ENCODE measurements around the gene TRMU. TPM values are rescaled to one million over a fixed set of nuclear protein-coding genes. Genes with fewer than 3 reads are reported as not detected.

TRMU gene
- total and polyA plus RNA-seq, 8 donors, result 15.0 to 58.0 (median 23.4) TPM

DNA sequence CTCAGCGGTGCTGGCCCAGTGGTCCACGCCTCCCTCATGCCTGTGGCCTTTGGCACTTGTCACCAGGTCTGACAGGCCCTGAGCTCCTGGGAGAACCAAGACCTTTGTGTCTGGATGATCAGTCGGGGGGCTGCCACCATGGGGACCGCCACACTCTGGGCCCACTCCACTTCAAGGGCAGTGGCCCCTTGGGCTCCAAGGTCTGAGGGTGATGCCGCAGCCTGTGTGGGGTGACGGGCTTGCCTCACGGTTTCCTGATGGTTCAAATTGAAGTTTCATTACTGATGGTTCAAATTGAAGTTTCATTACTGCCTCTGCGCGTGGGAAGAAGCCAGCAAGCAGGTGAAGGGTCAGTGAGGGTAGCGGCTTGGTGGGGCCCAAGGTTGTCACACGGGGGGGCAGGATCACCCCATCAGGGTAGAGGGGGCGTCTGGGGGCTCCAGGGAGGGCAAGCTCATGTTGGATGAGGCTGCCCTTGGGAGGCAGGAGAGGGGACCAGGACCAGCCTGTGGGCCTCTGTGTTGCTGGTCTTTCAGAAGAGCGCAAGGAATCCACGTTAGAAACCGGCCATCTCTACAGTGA lies 27.5 kb downstream of the TRMU start:
- H3K36me3 ChIP-seq, result no peaks in the 10 kb centered on the region
- H3K9me3 ChIP-seq, result no peaks in the 10 kb centered on the region
- ATAC-seq (no peak), FAIRE-seq (no peak), DNase-seq (peak in 1 of 6 donors; percentile 68)
- H3K27me3 ChIP-seq, result no peaks in the 10 kb centered on the region
- no peak overlapping the region for H3K4me3 ChIP-seq
- H3K27ac ChIP-seq, result no peak overlapping the region
- H3K4me1 ChIP-seq, result peaks cover 0 to 3% (median 0%) of the 10 kb centered on the region in 3 donors
- intact Hi-C loops (cut with DNase I), result no loop called here
- TF ChIP-seq, protein P1, sequence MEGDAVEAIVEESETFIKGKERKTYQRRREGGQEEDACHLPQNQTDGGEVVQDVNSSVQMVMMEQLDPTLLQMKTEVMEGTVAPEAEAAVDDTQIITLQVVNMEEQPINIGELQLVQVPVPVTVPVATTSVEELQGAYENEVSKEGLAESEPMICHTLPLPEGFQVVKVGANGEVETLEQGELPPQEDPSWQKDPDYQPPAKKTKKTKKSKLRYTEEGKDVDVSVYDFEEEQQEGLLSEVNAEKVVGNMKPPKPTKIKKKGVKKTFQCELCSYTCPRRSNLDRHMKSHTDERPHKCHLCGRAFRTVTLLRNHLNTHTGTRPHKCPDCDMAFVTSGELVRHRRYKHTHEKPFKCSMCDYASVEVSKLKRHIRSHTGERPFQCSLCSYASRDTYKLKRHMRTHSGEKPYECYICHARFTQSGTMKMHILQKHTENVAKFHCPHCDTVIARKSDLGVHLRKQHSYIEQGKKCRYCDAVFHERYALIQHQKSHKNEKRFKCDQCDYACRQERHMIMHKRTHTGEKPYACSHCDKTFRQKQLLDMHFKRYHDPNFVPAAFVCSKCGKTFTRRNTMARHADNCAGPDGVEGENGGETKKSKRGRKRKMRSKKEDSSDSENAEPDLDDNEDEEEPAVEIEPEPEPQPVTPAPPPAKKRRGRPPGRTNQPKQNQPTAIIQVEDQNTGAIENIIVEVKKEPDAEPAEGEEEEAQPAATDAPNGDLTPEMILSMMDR (IDR thresholded peaks at IDR 0.05), result no peak
- WGBS, 2 donors, result 87 to 90% methylated on average over 15 of the region's 15 CpGs

GRCh38 chr22:46363611-46364321 lies 28.3 kb downstream of the TRMU start:
- WGBS, 2 donors, result 86 to 90% methylated on average over 34 to 35 of the region's 35 CpGs

GRCh38 chr22:46364341-46365165 lies 29.0 kb downstream of the TRMU start:
- TF ChIP-seq, protein P1 (IDR thresholded peaks at IDR 0.05), result no peak
- no peak overlapping the region for H3K27ac ChIP-seq
- H3K27me3 ChIP-seq, result no peaks in the 10 kb centered on the region
- FAIRE-seq (no peak), DNase-seq (peak in 3 of 6 donors; percentile 37 to 74 (median 56)), ATAC-seq (no peak)
- no peak overlapping the region for H3K4me3 ChIP-seq
- WGBS, 2 donors, result 85 to 92% methylated on average over 26 of the region's 26 CpGs
- peaks cover 0 to 3% (median 0%) of the 10 kb centered on the region in 3 donors for H3K4me1 ChIP-seq
- H3K36me3 ChIP-seq, result no peaks in the 10 kb centered on the region
- no peaks in the 10 kb centered on the region for H3K9me3 ChIP-seq
- intact Hi-C loops (cut with DNase I), result loop anchor here in 1 of 3 donors (5.0 kb wide), 1 partner anchor 178 kb away; no protein-coding TSS in a partner anchor

More at GRCh38 chr22:46363611-46364321, 28.3 kb downstream of the TRMU start:
- TF ChIP-seq, protein P1 (IDR thresholded peaks at IDR 0.05), result no peak
- ATAC-seq (no peak), FAIRE-seq (no peak), DNase-seq (peak in 1 of 6 donors; percentile 69)
- H3K27ac ChIP-seq, result no peak overlapping the region
- peaks cover 0 to 3% (median 0%) of the 10 kb centered on the region in 3 donors for H3K4me1 ChIP-seq
- intact Hi-C loops (cut with DNase I), result no loop called here
- no peaks in the 10 kb centered on the region for H3K9me3 ChIP-seq
- no peak overlapping the region for H3K4me3 ChIP-seq
- H3K27me3 ChIP-seq, result no peaks in the 10 kb centered on the region
- H3K36me3 ChIP-seq, result no peaks in the 10 kb centered on the region

- no peak for FAIRE-seq
- Histone ChIP-seq H3K4me1 (peaks cover 0 to 3% (median 0%) of the 10 kb centered on the region in 3 donors), H3K9me3 (no peaks in the 10 kb centered on the region), H3K36me3 (no peaks in the 10 kb centered on the region), H3K27me3 (no peaks in the 10 kb centered on the region), H3K4me3 (no peak overlapping the region), H3K27ac (no peak overlapping the region)
- WGBS, 2 donors, result 90 to 95% methylated on average over 22 of the region's 22 CpGs
- no peak for ATAC-seq
- intact Hi-C loops (cut with DNase I), result loop anchor here in 1 of 3 donors (5.0 kb wide), 1 partner anchor 177 kb away; no protein-coding TSS in a partner anchor
- peak in 3 of 6 donors; percentile 20 to 72 (median 56) for DNase-seq
- TF ChIP-seq, protein P1 (IDR thresholded peaks at IDR 0.05), result no peak
Measured at GRCh38 chr22:46365166-46365624, 29.7 kb downstream of the TRMU start.

Measured in pancreas (tissue), 10 donors.